Muscle layer of duodenum (tissue), 2 donors: ENCODE data around the gene GSTK1.
A peak's percentile ranks its signal among the peaks of the same experiment; 100 is the strongest.
"Not testable (repeated sequence)": the region's sequence is repeated elsewhere in the genome, so short reads cannot be mapped to it uniquely, and the experiment has no call there.

Experiments
- H3K27ac ChIP-seq: one replicate; pipeline ENCODE4 v1.7.0; 2013; ENCODE audit warnings: mild to moderate bottlenecking, low read length
- H3K27me3 ChIP-seq: one replicate; pipeline ENCODE4 v1.7.0; 2013; ENCODE audit warnings: low read depth, mild to moderate bottlenecking, control low read depth, low read length
- H3K36me3 ChIP-seq, 2 donors: one replicate each; pipeline ENCODE4 v1.7.0; 2013; ENCODE audit warnings: low read length in 2 of 2, control low read depth in 1 of 2, mild to moderate bottlenecking in 1 of 2; ENCODE audit not compliant: insufficient read depth in 2 of 2, control insufficient read depth in 1 of 2
- H3K4me1 ChIP-seq, 2 donors: one replicate each; pipeline ENCODE4 v1.7.0; 2013; ENCODE audit warnings: low read length in 2 of 2, mild to moderate bottlenecking in 2 of 2, control low read depth in 1 of 2, moderate library complexity in 1 of 2; ENCODE audit not compliant: insufficient read depth in 2 of 2, control insufficient read depth in 1 of 2
- H3K4me3 ChIP-seq, 2 donors: one replicate each; pipeline ENCODE4 v1.7.0; 2013; ENCODE audit warnings: low read length in 2 of 2, low read depth in 1 of 2, mild to moderate bottlenecking in 1 of 2
- H3K9me3 ChIP-seq, 2 donors: one replicate each; pipeline ENCODE4 v1.7.0; 2013; ENCODE audit warnings: low read length in 2 of 2, control low read depth in 1 of 2, mild to moderate bottlenecking in 1 of 2; ENCODE audit not compliant: control insufficient read depth in 1 of 2
- donor health status: healthy.

The GSTK1 gene

GRCh38 chr7:143263266-143264195 is at the start of gene GSTK1:
Gene GSTK1 (plus strand): TSS chr7:143263441. CDS start chr7:143263514, 73 bp downstream.
- Histone ChIP-seq H3K27ac (peak within 1 kb of the TSS; percentile 81), H3K4me3 (peak within 1 kb of the TSS; percentile 82 to 94), H3K36me3 (peaks cover 14 to 19% of the 10 kb centered on the region in 2 donors), H3K27me3 (no peaks in the 10 kb centered on the region), H3K9me3 (no peaks in the 10 kb centered on the region), H3K4me1 (peaks cover 7 to 10% of the 10 kb centered on the region in 2 donors)

GRCh38 chr7:143213478-143213877 is 49.8 kb upstream of the GSTK1 start:
- H3K4me1 ChIP-seq, H3K9me3 ChIP-seq, H3K4me3 ChIP-seq, H3K36me3 ChIP-seq, H3K27ac ChIP-seq, H3K27me3 ChIP-seq: not testable (repeated sequence)

- Histone ChIP-seq H3K27ac (no peak overlapping the region), H3K4me3 (no peak overlapping the region), H3K4me1 (no peaks in the 10 kb centered on the region), H3K27me3 (no peaks in the 10 kb centered on the region), H3K36me3 (no peaks in the 10 kb centered on the region), H3K9me3 (peaks cover 0 to 2% of the 10 kb centered on the region in 2 donors)
These were observed 48.2 kb upstream of the GSTK1 start for GRCh38 chr7:143214789-143215679.

- Histone ChIP-seq H3K27ac (no peak overlapping the region), H3K27me3 (no peaks in the 10 kb centered on the region), H3K4me1 (no peaks in the 10 kb centered on the region), H3K9me3 (peaks cover 0 to 2% of the 10 kb centered on the region in 2 donors), H3K4me3 (no peak overlapping the region), H3K36me3 (no peaks in the 10 kb centered on the region)
These were observed 47.1 kb upstream of the GSTK1 start for GRCh38 chr7:143216151-143216550.

- H3K36me3 ChIP-seq, result no peaks in the 10 kb centered on the region
- H3K27me3 ChIP-seq, result no peaks in the 10 kb centered on the region
- peaks cover 0 to 2% of the 10 kb centered on the region in 2 donors for H3K9me3 ChIP-seq
- no peak overlapping the region for H3K27ac ChIP-seq
- no peaks in the 10 kb centered on the region for H3K4me1 ChIP-seq
- no peak overlapping the region for H3K4me3 ChIP-seq
These were observed 46.6 kb upstream of the GSTK1 start for GRCh38 chr7:143216686-143217085.

GRCh38 chr7:143217806-143218205 is 45.4 kb upstream of the GSTK1 start:
- Histone ChIP-seq H3K27ac (no peak overlapping the region), H3K36me3 (no peaks in the 10 kb centered on the region), H3K27me3 (no peaks in the 10 kb centered on the region), H3K4me1 (no peaks in the 10 kb centered on the region), H3K4me3 (no peak overlapping the region), H3K9me3 (no peaks in the 10 kb centered on the region)

- Histone ChIP-seq H3K27ac (no peak overlapping the region), H3K4me3 (no peak overlapping the region), H3K9me3 (no peaks in the 10 kb centered on the region)
These were observed 42.0 kb upstream of the GSTK1 start for GRCh38 chr7:143221286-143221685.

GRCh38 chr7:143221737-143222136 is 41.5 kb upstream of the GSTK1 start, which contains the start of gene TAS2R40:
Gene TAS2R40 (plus strand): TSS chr7:143222037. CDS start chr7:143222079, 42 bp downstream.
- no peak within 1 kb of the TSS for H3K27ac ChIP-seq
- H3K4me3 ChIP-seq, result no peak within 1 kb of the TSS
- H3K36me3 ChIP-seq, result no peaks in the 10 kb centered on the region
- no peaks in the 10 kb centered on the region for H3K27me3 ChIP-seq
- no peaks in the 10 kb centered on the region for H3K9me3 ChIP-seq
- H3K4me1 ChIP-seq, result no peaks in the 10 kb centered on the region

More at GRCh38 chr7:143221286-143221685, 42.0 kb upstream of the GSTK1 start:
- Histone ChIP-seq H3K36me3 (no peaks in the 10 kb centered on the region), H3K27me3 (no peaks in the 10 kb centered on the region), H3K4me1 (no peaks in the 10 kb centered on the region)

GRCh38 chr7:143222782-143223181 is 40.5 kb upstream of the GSTK1 start:
- H3K27me3 ChIP-seq, result no peaks in the 10 kb centered on the region
- no peaks in the 10 kb centered on the region for H3K36me3 ChIP-seq
- H3K27ac ChIP-seq, result no peak overlapping the region
- no peaks in the 10 kb centered on the region for H3K9me3 ChIP-seq
- no peaks in the 10 kb centered on the region for H3K4me1 ChIP-seq
- H3K4me3 ChIP-seq, result no peak overlapping the region

- no peaks in the 10 kb centered on the region for H3K9me3 ChIP-seq
- no peak overlapping the region for H3K4me3 ChIP-seq
- no peaks in the 10 kb centered on the region for H3K4me1 ChIP-seq
- no peaks in the 10 kb centered on the region for H3K27me3 ChIP-seq
- no peak overlapping the region for H3K27ac ChIP-seq
- H3K36me3 ChIP-seq, result no peaks in the 10 kb centered on the region
These were observed 39.5 kb upstream of the GSTK1 start for GRCh38 chr7:143223784-143224183.

GRCh38 chr7:143225047-143225446 is 38.2 kb upstream of the GSTK1 start:
- Histone ChIP-seq H3K4me1 (no peaks in the 10 kb centered on the region), H3K4me3 (no peak overlapping the region), H3K36me3 (no peaks in the 10 kb centered on the region), H3K27me3 (no peaks in the 10 kb centered on the region), H3K9me3 (no peaks in the 10 kb centered on the region), H3K27ac (no peak overlapping the region)
